CD14-positive monocyte (primary cell): ENCODE results near the gene CTF1. TPM values are rescaled to one million over a fixed set of nuclear protein-coding genes. Genes with fewer than 3 reads are reported as not detected.

Experiments used
- DNase-seq, 3 donors: peaks; one replicate each; pipeline ENCODE4 v3.0.0-alpha.2; 2011 to 2022
- H2AFZ ChIP-seq: 2 replicates; pipeline ENCODE4 v1.6.0; 2012; ENCODE audit warnings: mild to moderate bottlenecking, low read depth, low read length, inconsistent platforms; ENCODE audit not compliant: insufficient read depth, poor library complexity, severe bottlenecking
- H3K27ac ChIP-seq, 2 donors: 1 replicate in 1 of 2; 2 replicates in 1 of 2; pipeline ENCODE4 v1.5.1; 2012 to 2013; ENCODE audit warnings: low read length in 2 of 2, control low read depth in 1 of 2, inconsistent platforms in 1 of 2, low read depth in 1 of 2, mild to moderate bottlenecking in 1 of 2
- H3K27me3 ChIP-seq, 2 donors: one replicate each; pipeline versions ENCODE4 v1.6.0 to v1.6.1; 2011 to 2013; ENCODE audit warnings: low read length in 2 of 2; ENCODE audit not compliant: control insufficient read depth in 2 of 2, insufficient read depth in 2 of 2
- H3K36me3 ChIP-seq, 2 donors: replicated peaks in 1 of 2; 1 replicate in 1 of 2; 2 replicates in 1 of 2; pipeline versions ENCODE4 v1.5.1 to v1.6.1; 2012 to 2013; ENCODE audit warnings: low read length in 2 of 2, control low read depth in 1 of 2, inconsistent platforms in 1 of 2, mild to moderate bottlenecking in 1 of 2; ENCODE audit not compliant: insufficient read depth in 2 of 2, control insufficient read depth in 1 of 2
- H3K4me1 ChIP-seq, 2 donors: 1 replicate in 1 of 2; 2 replicates in 1 of 2; pipeline versions ENCODE4 v1.5.1 to v1.6.1; 2012 to 2013; ENCODE audit warnings: low read length in 2 of 2, control low read depth in 1 of 2, inconsistent platforms in 1 of 2, mild to moderate bottlenecking in 1 of 2, moderate library complexity in 1 of 2; ENCODE audit not compliant: insufficient read depth in 2 of 2, control insufficient read depth in 1 of 2
- H3K4me2 ChIP-seq: replicated peaks from 2 replicates; pipeline ENCODE3; 2012; ENCODE audit warnings: low read length, moderate library complexity, mild to moderate bottlenecking; ENCODE audit not compliant: poor library complexity, severe bottlenecking; ENCODE audit errors: extremely low read depth
- H3K4me3 ChIP-seq, 3 experiments: fragments of 200-600 bp in 1 of 3; sonication (generic) in 1 of 3; replicated peaks in 1 of 3; 1 replicate in 2 of 3; 2 replicates in 1 of 3; pipeline ENCODE4 v1.5.1; 2011 to 2013; ENCODE audit warnings: low read length in 3 of 3, mild to moderate bottlenecking in 3 of 3, control low read depth in 2 of 3, low read depth in 2 of 3, inconsistent platforms in 1 of 3, moderate library complexity in 1 of 3
- H3K79me2 ChIP-seq: 2 replicates; pipeline ENCODE4 v1.6.0; 2012; ENCODE audit warnings: mild to moderate bottlenecking, control low read depth, inconsistent platforms, low read length, moderate library complexity; ENCODE audit not compliant: insufficient read depth
- H3K9ac ChIP-seq: 2 replicates; pipeline ENCODE4 v1.6.0; 2017; ENCODE audit warnings: low read length, mild to moderate bottlenecking; ENCODE audit not compliant: insufficient read depth, poor library complexity, severe bottlenecking
- H3K9me3 ChIP-seq, 2 donors: replicated peaks in 1 of 2; 1 replicate in 1 of 2; 2 replicates in 1 of 2; pipeline versions ENCODE4 v1.5.1 to v1.6.1; 2012 to 2013; ENCODE audit warnings: low read length in 2 of 2, control low read depth in 1 of 2; ENCODE audit not compliant: control insufficient read depth in 1 of 2, insufficient read depth in 1 of 2
- H4K20me1 ChIP-seq: 2 replicates; pipeline ENCODE4 v1.6.0; 2012; ENCODE audit warnings: mild to moderate bottlenecking, low read length, control low read depth, moderate library complexity; ENCODE audit not compliant: insufficient read depth
- H3K27ac Mint-ChIP-seq, 7 donors: one replicate each; pipeline ENCODE4 v1.8.0; 2020; ENCODE audit warnings: mild to moderate bottlenecking in 7 of 7, mixed read lengths in 7 of 7, moderate library complexity in 6 of 7, inconsistent platforms in 2 of 7
- H3K27me3 Mint-ChIP-seq, 3 donors: one replicate each; pipeline ENCODE4 v1.8.0; 2021 to 2022; ENCODE audit warnings: low read depth in 3 of 3, mild to moderate bottlenecking in 3 of 3, mixed read lengths in 3 of 3, moderate library complexity in 3 of 3, inconsistent platforms in 1 of 3
- H3K36me3 Mint-ChIP-seq, 2 donors: one replicate each; pipeline ENCODE4 v1.8.0; 2020; ENCODE audit warnings: mixed read lengths in 2 of 2, inconsistent platforms in 1 of 2, mild to moderate bottlenecking in 1 of 2
- H3K4me1 Mint-ChIP-seq: one replicate; pipeline ENCODE4 v1.8.0; 2020; ENCODE audit warnings: mild to moderate bottlenecking, mixed read lengths
- H3K4me3 Mint-ChIP-seq, 2 donors: one replicate each; pipeline ENCODE4 v1.8.0; 2020; ENCODE audit warnings: mild to moderate bottlenecking in 2 of 2, mixed read lengths in 2 of 2, moderate library complexity in 1 of 2
- H3K9me3 Mint-ChIP-seq, 7 donors: one replicate each; pipeline ENCODE4 v1.8.0; 2020 to 2022; ENCODE audit warnings: mixed read lengths in 7 of 7, mild to moderate bottlenecking in 6 of 7, moderate library complexity in 6 of 7, inconsistent platforms in 2 of 7
- WGBS: methylation state at CpG from one replicate; pipeline ENCODE4 v1.1.5; 2013; ENCODE audit warnings: missing lambda C conversion rate; ENCODE audit not compliant: insufficient coverage; 5-methylcytosine and 5-hydroxymethylcytosine counted together
- intact Hi-C, 2 donors: fragments of 100-400 bp; cut with micrococcal nuclease; formaldehyde crosslinking; loops; one replicate each; pipeline versions ENCODE4 v1.15.0 to v1.15.1; 2023
- polyA plus RNA-seq, 3 donors: library from polyadenylated mRNA; depleted of rRNA in 1 of 3; unstranded in 2 of 3; stranded (reverse) in 1 of 3; fragments of 300-500 nt in 2 of 3; fragments of >200 nt in 1 of 3; fragmentation: Illumina TruSeq in 2 of 3; gene quantifications; 1 replicate in 2 of 3; 2 replicates in 1 of 3; pipeline ENCODE4 v1.2.3, GENCODE V29; 2012 to 2021
- TF ChIP-seq, protein P1 (sequence below): fragments of 200-600 bp; IDR thresholded peaks from one replicate; pipeline ENCODE4 v1.8.0; 2022; ENCODE audit warnings: antibody characterized with exemption, mild to moderate bottlenecking

Gene CTF1
- polyA plus RNA-seq, 3 donors: 0.93 TPM; not detected in 2

DNA sequence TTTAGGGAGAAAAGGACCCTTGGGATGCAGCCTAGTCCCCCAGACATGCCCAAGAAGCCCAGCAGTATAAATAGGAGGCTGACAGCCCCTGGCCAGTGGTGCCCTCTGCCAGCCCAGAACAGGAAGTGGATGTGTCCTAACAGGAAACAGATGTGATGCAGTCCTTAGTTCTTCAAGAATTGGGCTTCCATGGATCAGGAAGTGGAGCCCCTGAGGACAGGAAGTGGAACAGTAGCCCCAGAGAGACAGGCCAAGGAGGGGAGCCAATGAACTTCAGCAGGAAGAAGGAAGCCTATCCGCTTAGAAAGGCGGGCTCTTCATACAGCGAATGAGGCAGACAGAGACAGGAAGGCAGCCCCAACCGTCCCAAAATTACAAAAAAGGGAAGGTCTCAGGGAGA lies 7.2 kb downstream of the CTF1 start:
- peaks cover 0 to 5% (median 3%) of the 10 kb centered on the region in 3 donors for H3K27me3 Mint-ChIP-seq
- intact Hi-C loops: loop anchor here (5.0 kb wide), 1 partner anchor 61 kb away; no protein-coding TSS in a partner anchor
- peak overlapping the region; percentile 48 to 59 for H3K4me3 Mint-ChIP-seq
- peak overlapping the region; percentile 90 to 97 (median 93) for H3K27ac Mint-ChIP-seq
- H3K9me3 Mint-ChIP-seq: peaks cover 0 to 10% (median 2%) of the 10 kb centered on the region in 7 donors
- peak overlapping the region in 1 of 3 experiments; percentile 47 for H3K4me3 ChIP-seq
- TF ChIP-seq, protein P1, sequence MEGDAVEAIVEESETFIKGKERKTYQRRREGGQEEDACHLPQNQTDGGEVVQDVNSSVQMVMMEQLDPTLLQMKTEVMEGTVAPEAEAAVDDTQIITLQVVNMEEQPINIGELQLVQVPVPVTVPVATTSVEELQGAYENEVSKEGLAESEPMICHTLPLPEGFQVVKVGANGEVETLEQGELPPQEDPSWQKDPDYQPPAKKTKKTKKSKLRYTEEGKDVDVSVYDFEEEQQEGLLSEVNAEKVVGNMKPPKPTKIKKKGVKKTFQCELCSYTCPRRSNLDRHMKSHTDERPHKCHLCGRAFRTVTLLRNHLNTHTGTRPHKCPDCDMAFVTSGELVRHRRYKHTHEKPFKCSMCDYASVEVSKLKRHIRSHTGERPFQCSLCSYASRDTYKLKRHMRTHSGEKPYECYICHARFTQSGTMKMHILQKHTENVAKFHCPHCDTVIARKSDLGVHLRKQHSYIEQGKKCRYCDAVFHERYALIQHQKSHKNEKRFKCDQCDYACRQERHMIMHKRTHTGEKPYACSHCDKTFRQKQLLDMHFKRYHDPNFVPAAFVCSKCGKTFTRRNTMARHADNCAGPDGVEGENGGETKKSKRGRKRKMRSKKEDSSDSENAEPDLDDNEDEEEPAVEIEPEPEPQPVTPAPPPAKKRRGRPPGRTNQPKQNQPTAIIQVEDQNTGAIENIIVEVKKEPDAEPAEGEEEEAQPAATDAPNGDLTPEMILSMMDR: no peak
- H3K79me2 ChIP-seq: peaks cover 7% of the 10 kb centered on the region
- H3K4me1 Mint-ChIP-seq: peaks cover 39% of the 10 kb centered on the region
- H3K36me3 Mint-ChIP-seq: no peaks in the 10 kb centered on the region
- H3K36me3 ChIP-seq: no peaks in the 10 kb centered on the region
- H4K20me1 ChIP-seq: no peaks in the 10 kb centered on the region
- peak overlapping the region; percentile 85 for H3K4me2 ChIP-seq
- WGBS: 0% methylated on average over 2 of the region's 4 CpGs
- peak; percentile 84 to 94 (median 93) for DNase-seq
- H3K9me3 ChIP-seq: peaks cover 0 to 7% of the 10 kb centered on the region in 2 donors
- peak overlapping the region; percentile 80 to 89 for H3K27ac ChIP-seq
- H2AFZ ChIP-seq: peak overlapping the region; percentile 82
- peak overlapping the region; percentile 23 for H3K9ac ChIP-seq
- H3K4me1 ChIP-seq: peaks cover 38 to 42% of the 10 kb centered on the region in 2 donors
- H3K27me3 ChIP-seq: no peaks in the 10 kb centered on the region

DNA sequence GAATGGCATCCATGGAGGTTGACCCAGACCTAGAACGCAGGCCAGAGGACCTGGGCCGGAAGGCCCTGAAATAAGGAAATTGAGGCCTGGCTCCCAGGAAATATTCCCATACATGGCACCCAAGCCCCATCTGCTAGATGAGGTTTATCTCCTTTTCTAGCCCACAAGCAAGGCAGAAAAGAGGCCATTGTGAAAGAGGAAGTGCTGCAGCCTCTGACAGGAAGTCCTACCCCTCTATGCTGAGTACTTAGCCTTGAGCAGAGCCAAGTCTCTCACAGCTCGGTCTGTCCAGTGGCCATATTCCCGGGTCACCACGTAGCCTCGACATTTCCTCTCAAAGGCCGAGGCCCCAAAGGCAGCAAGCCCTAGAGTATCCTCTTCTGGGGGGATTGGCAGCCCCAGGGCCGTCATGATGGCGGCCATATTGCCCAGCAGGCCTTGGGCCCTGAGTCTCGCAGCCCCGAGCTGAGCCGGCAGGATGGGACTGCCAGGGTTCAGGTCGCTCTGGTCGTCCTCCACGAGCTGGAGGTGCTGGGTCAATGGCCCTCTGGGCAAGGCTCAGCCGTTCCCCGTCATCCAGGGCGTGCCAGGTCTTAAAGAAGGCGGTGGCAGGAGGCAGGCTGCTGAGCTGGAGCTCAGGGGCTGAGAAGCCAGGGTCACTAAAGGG lies 7.8 kb downstream of the CTF1 start:
- H3K79me2 ChIP-seq: peaks cover 7% of the 10 kb centered on the region
- Mint-ChIP-seq H3K27me3 (peaks cover 0 to 5% (median 4%) of the 10 kb centered on the region in 3 donors), H3K36me3 (no peaks in the 10 kb centered on the region), H3K4me3 (peak overlapping the region; percentile 48 to 59), H3K4me1 (peaks cover 39% of the 10 kb centered on the region), H3K27ac (peak overlapping the region; percentile 90 to 97 (median 93)), H3K9me3 (peaks cover 0 to 10% (median 2%) of the 10 kb centered on the region in 7 donors)
- TF ChIP-seq, protein P1: no peak
- peaks cover 0 to 7% of the 10 kb centered on the region in 2 donors for H3K9me3 ChIP-seq
- peak overlapping the region in 2 of 3 experiments; percentile 1 to 47 for H3K4me3 ChIP-seq
- peak overlapping the region; percentile 80 to 89 for H3K27ac ChIP-seq
- intact Hi-C loops: loop anchor here (5.0 kb wide), 1 partner anchor 62 kb away; no protein-coding TSS in a partner anchor
- H3K36me3 ChIP-seq: no peaks in the 10 kb centered on the region
- WGBS: 48% methylated on average over 15 of the region's 19 CpGs
- peak overlapping the region; percentile 23 for H3K9ac ChIP-seq
- no peaks in the 10 kb centered on the region for H3K27me3 ChIP-seq
- H3K4me2 ChIP-seq: peak overlapping the region; percentile 85
- H2AFZ ChIP-seq: peak overlapping the region; percentile 82
- no peaks in the 10 kb centered on the region for H4K20me1 ChIP-seq
- H3K4me1 ChIP-seq: peaks cover 38 to 42% of the 10 kb centered on the region in 2 donors
- peak; percentile 43 to 71 (median 67) for DNase-seq
